GM21528 (cell line): ENCODE data around the gene ANKRD55.
A peak's percentile ranks its signal among the peaks of the same experiment; 100 is the strongest.
"Not testable (repeated sequence)": the region's sequence is repeated elsewhere in the genome, so short reads cannot be mapped to it uniquely, and the experiment has no call there.

Experiments
- ATAC-seq: cut with Tn5 transposase; IDR thresholded peaks from one replicate; pipeline ENCODE4 v1.9.1; 2021; ENCODE audit warnings: mild to moderate bottlenecking, moderate library complexity; ENCODE audit not compliant: unreplicated experiment, low FRiP score

Gene ANKRD55

GRCh38 chr5:56172241-56172640 is 60.9 kb downstream of the ANKRD55 start:
- no peak for ATAC-seq

DNA sequence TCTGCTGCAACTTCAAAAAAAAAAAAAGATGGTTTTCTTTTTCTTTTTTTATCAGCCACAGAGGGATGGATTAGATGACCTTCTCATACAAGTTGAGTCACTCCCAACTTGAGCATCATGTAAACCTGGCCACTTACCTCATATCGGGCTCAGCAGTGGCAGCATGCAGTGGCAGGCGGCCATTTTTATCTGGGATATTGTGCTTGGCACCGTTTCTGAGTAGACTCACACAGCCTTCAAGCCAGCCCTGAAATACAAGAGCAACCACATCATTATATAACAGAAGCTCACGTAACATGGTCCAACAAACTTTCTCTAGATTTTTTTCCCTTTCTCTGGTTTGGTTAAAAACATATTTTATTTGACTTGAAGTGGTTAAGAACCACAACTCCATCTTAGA is 62.6 kb downstream of the ANKRD55 start:
- ATAC-seq: no peak

DNA sequence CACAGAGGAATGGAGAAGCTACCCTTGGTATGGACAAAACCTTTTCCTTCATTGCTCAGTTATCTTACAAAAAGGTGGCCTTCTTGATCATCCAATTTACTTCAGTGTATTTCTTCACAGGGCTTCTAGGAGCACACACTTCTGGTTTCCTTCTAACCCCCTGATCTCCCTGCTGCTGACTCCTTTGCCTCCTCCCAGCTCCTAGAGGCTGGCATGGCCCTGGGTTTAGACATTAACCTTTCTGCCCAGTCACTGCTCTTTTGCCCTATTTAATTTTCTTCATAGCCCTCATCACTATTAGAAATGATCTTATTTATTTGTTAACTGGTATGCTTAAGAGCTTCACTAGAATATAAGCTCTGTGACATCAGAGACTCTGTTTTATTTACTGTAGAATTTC is 63.2 kb downstream of the ANKRD55 start:
- no peak for ATAC-seq

DNA sequence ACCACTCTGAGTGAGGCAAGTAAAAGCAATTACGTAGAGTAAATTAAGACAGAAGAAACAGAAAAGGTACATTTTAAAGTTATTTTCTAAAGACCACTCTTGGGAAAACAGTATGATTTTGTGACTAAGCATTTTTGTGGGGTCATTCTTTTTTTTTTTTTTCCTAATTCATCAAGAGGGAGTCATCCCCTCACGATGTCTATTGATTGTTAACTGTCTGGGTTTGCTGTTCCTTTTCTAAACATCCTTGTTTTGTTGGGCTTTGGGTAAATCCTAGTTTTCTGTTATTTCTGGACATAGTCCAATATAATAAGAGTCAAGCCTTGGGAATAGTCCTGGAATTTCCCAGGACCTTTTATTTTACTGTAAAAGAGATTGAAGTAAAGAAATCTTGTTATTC is 63.8 kb downstream of the ANKRD55 start:
- ATAC-seq: no peak

- no peak for ATAC-seq
Measured at GRCh38 chr5:56168066-56168478, 65.1 kb downstream of the ANKRD55 start.

- no peak for ATAC-seq
Measured at GRCh38 chr5:56167519-56167918, 65.6 kb downstream of the ANKRD55 start.

GRCh38 chr5:56166671-56167385 is 66.3 kb downstream of the ANKRD55 start:
- ATAC-seq: no peak

DNA sequence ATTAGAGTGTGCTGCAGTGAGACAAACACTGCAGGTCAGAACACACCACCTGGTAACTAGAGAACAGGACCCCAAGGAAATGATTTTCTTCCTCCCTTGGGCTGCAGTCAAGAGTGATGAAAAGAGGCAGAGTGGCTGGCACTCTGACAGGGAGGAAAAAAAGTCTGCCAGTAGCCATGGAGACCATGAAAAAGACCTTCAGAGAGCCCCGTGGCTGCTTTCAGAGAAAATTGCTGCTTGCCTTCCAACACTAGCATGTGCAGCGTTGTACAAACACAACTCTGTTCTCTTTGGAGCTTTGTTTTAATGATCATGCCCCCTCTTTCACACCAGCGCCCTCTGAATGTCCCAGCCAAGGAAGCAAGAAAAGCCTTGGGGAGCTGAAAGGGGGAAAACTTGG is 68.8 kb downstream of the ANKRD55 start:
- no peak for ATAC-seq

GRCh38 chr5:56161927-56162326 is 71.2 kb downstream of the ANKRD55 start:
- ATAC-seq: no peak

GRCh38 chr5:56161439-56161823 is 71.7 kb downstream of the ANKRD55 start:
- no peak for ATAC-seq

- ATAC-seq: no peak
Measured at GRCh38 chr5:56160723-56161438, 72.2 kb downstream of the ANKRD55 start.

DNA sequence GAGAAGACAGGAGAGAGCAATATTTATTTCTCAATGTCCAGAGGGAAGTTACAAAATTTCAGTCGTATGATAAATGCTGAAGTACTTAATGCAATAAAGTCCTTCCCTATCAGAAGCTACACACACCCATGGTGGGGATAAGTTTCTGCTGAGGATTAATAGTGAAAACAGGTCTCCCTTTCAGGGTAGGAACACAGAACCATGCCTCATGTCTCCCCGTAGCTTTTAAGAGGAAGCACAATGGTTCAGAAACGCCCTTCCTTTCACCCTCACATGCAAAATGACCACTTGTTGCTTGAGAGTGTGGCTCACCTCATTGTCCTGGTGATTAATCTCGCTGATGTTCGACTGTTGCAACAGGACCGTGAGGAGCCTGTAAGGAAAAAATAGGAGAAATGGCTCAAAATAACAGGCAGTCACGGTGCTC is 73.6 kb downstream of the ANKRD55 start:
- no peak for ATAC-seq

GRCh38 chr5:56158331-56158960 is 74.7 kb downstream of the ANKRD55 start:
- no peak for ATAC-seq

- ATAC-seq: not testable (repeated sequence)
Measured at GRCh38 chr5:56157191-56157621, 75.9 kb downstream of the ANKRD55 start.

DNA sequence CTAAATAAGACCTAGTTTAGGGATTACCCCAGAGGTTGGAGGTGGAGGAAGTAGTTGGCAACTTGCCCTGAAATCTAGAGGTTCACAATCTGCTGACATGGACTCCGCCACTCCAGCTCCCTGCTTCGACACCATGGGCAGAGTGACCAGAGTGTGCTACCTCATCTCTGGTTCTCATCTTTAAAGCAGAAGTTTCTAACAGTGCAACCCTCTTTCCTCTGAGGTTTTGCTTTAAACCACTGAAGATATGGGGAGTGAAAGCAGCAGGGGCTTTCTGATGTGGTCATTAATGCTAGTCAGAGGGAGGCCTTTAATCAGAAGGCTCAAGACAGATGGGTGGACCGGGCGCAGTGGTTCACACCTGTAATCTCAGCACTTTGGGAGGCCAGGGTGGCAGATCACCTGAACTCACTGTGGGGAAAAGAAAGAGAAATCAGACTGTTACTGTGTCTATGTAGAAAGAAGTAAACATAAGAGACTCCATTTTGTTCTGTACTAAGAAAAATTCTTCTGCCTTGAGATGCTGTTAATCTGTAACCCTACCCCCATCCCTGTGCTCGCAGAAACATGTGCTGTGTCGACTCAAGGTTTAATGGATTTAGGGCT is 76.4 kb downstream of the ANKRD55 start:
- peak; percentile 55 for ATAC-seq

- no peak for ATAC-seq
Measured at GRCh38 chr5:56155992-56156584, 77.0 kb downstream of the ANKRD55 start.

GRCh38 chr5:56154732-56155484 is 78.2 kb downstream of the ANKRD55 start:
- ATAC-seq: no peak

DNA sequence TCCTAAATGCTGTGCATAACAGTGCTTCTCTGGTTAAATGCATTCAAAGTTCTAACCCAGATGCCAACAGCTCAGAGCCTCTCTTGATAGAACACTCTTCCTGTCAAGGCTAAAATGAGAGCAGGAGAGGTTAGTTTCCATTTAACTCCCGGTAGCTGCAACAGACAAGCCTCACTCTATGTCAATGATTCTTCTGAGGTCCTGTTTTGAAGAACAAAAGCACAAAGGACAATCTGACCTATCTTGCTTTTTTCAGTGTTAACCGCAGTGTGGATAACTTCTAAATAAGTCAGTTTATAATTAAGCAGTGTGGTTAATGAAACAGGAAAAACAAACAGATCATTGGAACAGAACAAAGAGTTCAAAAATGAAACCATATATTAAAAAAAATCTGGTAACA is 80.7 kb downstream of the ANKRD55 start:
- no peak for ATAC-seq

GRCh38 chr5:56150756-56151155 is 82.4 kb downstream of the ANKRD55 start:
- ATAC-seq: not testable (repeated sequence)

GRCh38 chr5:56148453-56148971 is 84.6 kb downstream of the ANKRD55 start:
- peak; percentile 91 for ATAC-seq
